Eye (tissue), 1 donor: ENCODE measurements around the gene QARS1.

Experiments
- DNase-seq: peaks from one replicate; pipeline ENCODE4 v3.0.0-alpha.2; 2015

QARS1 gene

GRCh38 chr3:49104427-49105291 lies at the start of gene QARS1:
Gene QARS1, minus strand, starts transcription at chr3:49104757. Its CDS starts 24 bp downstream, at chr3:49104733.
- DNase-seq = peak; percentile 98

- DNase-seq = no peak
Observed at GRCh38 chr3:49153349-49153912, 48.9 kb upstream of the QARS1 start.

- DNase-seq = no peak
Observed at GRCh38 chr3:49151610-49152009, 47.1 kb upstream of the QARS1 start.

- no peak for DNase-seq
Observed at GRCh38 chr3:49148159-49148558, 43.6 kb upstream of the QARS1 start.

GRCh38 chr3:49140080-49140479 lies 35.5 kb upstream of the QARS1 start:
- no peak for DNase-seq

- DNase-seq = no peak
Observed at GRCh38 chr3:49135499-49135898, 30.9 kb upstream of the QARS1 start.

GRCh38 chr3:49134471-49135265 lies 30.1 kb upstream of the QARS1 start:
- no peak for DNase-seq

GRCh38 chr3:49133226-49133951 lies 28.8 kb upstream of the QARS1 start:
- peak; percentile 94 for DNase-seq

- DNase-seq = peak; percentile 92
Observed at GRCh38 chr3:49132437-49133225, 28.1 kb upstream of the QARS1 start, which contains the start of gene LAMB2. Gene LAMB2, minus strand, starts transcription at chr3:49133050. Its CDS starts 183 bp downstream, at chr3:49132867.

- DNase-seq = no peak
Observed at GRCh38 chr3:49132073-49132436, 27.5 kb upstream of the QARS1 start.

GRCh38 chr3:49131576-49131975 lies 27.0 kb upstream of the QARS1 start:
- no peak for DNase-seq

- DNase-seq = no peak
Observed at GRCh38 chr3:49131040-49131439, 26.5 kb upstream of the QARS1 start.

GRCh38 chr3:49124991-49125670 lies 20.6 kb upstream of the QARS1 start:
- DNase-seq = no peak

GRCh38 chr3:49124203-49124602 lies 19.6 kb upstream of the QARS1 start:
- no peak for DNase-seq

- no peak for DNase-seq
Observed at GRCh38 chr3:49123687-49124086, 19.1 kb upstream of the QARS1 start.

- no peak for DNase-seq
Observed at GRCh38 chr3:49122886-49123545, 18.5 kb upstream of the QARS1 start.

- DNase-seq = no peak
Observed at GRCh38 chr3:49122451-49122850, 17.9 kb upstream of the QARS1 start.

- no peak for DNase-seq
Observed at GRCh38 chr3:49122022-49122421, 17.5 kb upstream of the QARS1 start.

GRCh38 chr3:49121132-49121736 lies 16.7 kb upstream of the QARS1 start:
- no peak for DNase-seq

- peak; percentile 97 for DNase-seq
Observed at GRCh38 chr3:49120438-49121131, 16.0 kb upstream of the QARS1 start, which contains the start of gene USP19. Gene USP19, minus strand, starts transcription at chr3:49120823. Its CDS starts 1,678 bp downstream, at chr3:49119145.
